Keratinocyte (primary cell): ENCODE measurements around the gene VEZF1. TPM values are rescaled to one million over a fixed set of nuclear protein-coding genes. Genes with fewer than 3 reads are reported as not detected.

Experiments
- DNase-seq: peaks from one replicate; pipeline ENCODE4 v3.0.0-alpha.2; 2011; ENCODE audit warnings: low read depth, missing footprints, low spot score
- FAIRE-seq: peaks from 2 replicates; lab custom pipeline; 2011; peaks lifted over from hg19 to GRCh38; lab: Jason Lieb, UNC
- H2AFZ ChIP-seq: 2 replicates; pipeline ENCODE4 v1.6.0; 2012; ENCODE audit warnings: low read length, control low read depth, inconsistent platforms; ENCODE audit not compliant: control insufficient read depth
- H3K27ac ChIP-seq: 2 replicates; pipeline ENCODE4 v1.5.1; 2011; ENCODE audit warnings: low read length; ENCODE audit not compliant: control insufficient read depth, insufficient read depth
- H3K27me3 ChIP-seq: 3 replicates; pipeline ENCODE4 v1.6.0; 2011; ENCODE audit warnings: low read length; ENCODE audit not compliant: control insufficient read depth, insufficient read depth; ENCODE audit errors: extremely low read depth
- H3K36me3 ChIP-seq, 2 experiments: 2 replicates in 1 of 2; 3 replicates in 1 of 2; pipeline ENCODE4 v1.5.1; 2011; ENCODE audit warnings: low read length in 2 of 2, mild to moderate bottlenecking in 1 of 2; ENCODE audit not compliant: control insufficient read depth in 2 of 2, insufficient read depth in 2 of 2; ENCODE audit errors: extremely low read depth in 1 of 2
- H3K4me1 ChIP-seq: 3 replicates; pipeline ENCODE4 v1.5.1; 2011; ENCODE audit warnings: low read length; ENCODE audit not compliant: control insufficient read depth, insufficient read depth; ENCODE audit errors: extremely low read depth
- H3K4me2 ChIP-seq: 3 replicates; pipeline ENCODE4 v1.6.0; 2011; ENCODE audit warnings: low read depth, low read length; ENCODE audit not compliant: control insufficient read depth, insufficient read depth; ENCODE audit errors: extremely low read depth
- H3K4me3 ChIP-seq, 3 experiments: fragments of 200-600 bp in 1 of 3; sonication (generic) in 1 of 3; 2 replicates in 2 of 3; 3 replicates in 1 of 3; pipeline ENCODE4 v1.5.1; 2011 to 2016; ENCODE audit warnings: low read length in 3 of 3, mild to moderate bottlenecking in 3 of 3, control low read depth in 2 of 3, inconsistent platforms in 1 of 3, low read depth in 1 of 3, mixed read lengths in 1 of 3, mixed run types in 1 of 3, moderate library complexity in 1 of 3; ENCODE audit not compliant: control insufficient read depth in 2 of 3, insufficient read depth in 2 of 3; ENCODE audit errors: extremely low read depth in 1 of 3
- H3K79me2 ChIP-seq: 2 replicates; pipeline ENCODE4 v1.6.0; 2012; ENCODE audit warnings: low read length; ENCODE audit not compliant: control insufficient read depth, insufficient read depth
- H3K9ac ChIP-seq: 3 replicates; pipeline ENCODE4 v1.6.0; 2011; ENCODE audit warnings: low read length; ENCODE audit not compliant: control insufficient read depth, insufficient read depth; ENCODE audit errors: extremely low read depth
- H3K9me1 ChIP-seq: 3 replicates; pipeline ENCODE4 v1.6.0; 2011; ENCODE audit warnings: low read length; ENCODE audit not compliant: control insufficient read depth, insufficient read depth; ENCODE audit errors: extremely low read depth
- H3K9me3 ChIP-seq: 2 replicates; pipeline ENCODE4 v1.5.1; 2012; ENCODE audit warnings: low read depth, low read length; ENCODE audit not compliant: control insufficient read depth
- H4K20me1 ChIP-seq: 3 replicates; pipeline ENCODE4 v1.6.0; 2011; ENCODE audit warnings: low read length; ENCODE audit not compliant: control insufficient read depth, insufficient read depth; ENCODE audit errors: extremely low read depth
- CTCF ChIP-seq, 3 experiments: IDR thresholded peaks in 1 of 3; conservative IDR thresholded peaks in 1 of 3; optimal IDR thresholded peaks in 1 of 3; 2 replicates in 2 of 3; 3 replicates in 1 of 3; pipeline versions ENCODE3 to v1.5.1; 2011; ENCODE audit warnings: low read length in 3 of 3, mild to moderate bottlenecking in 3 of 3, moderate library complexity in 2 of 3, control low read depth in 1 of 3, inconsistent platforms in 1 of 3; ENCODE audit not compliant: insufficient read depth in 2 of 3; ENCODE audit errors: extremely low read depth in 1 of 3
- EZH2 ChIP-seq: IDR thresholded peaks from one replicate; pipeline ENCODE4 v1.6.1; 2012; ENCODE audit warnings: inconsistent platforms, mild to moderate bottlenecking, low read length, moderate library complexity
- dilution Hi-C: fragments of 300-500 bp; cut with MboI; formaldehyde crosslinking; loops from one replicate; pipeline ENCODE4 v1.7.0; 2020; ENCODE audit warnings: low sequenced_read_pairs; ENCODE audit not compliant: extremely low pct_ligation_motif_present
- polyA plus RNA-seq, 5 experiments: library from polyadenylated mRNA; depleted of rRNA in 3 of 5; stranded (reverse) in 3 of 5; stranded (forward) in 1 of 5; unstranded in 1 of 5; fragments of >200 nt; gene quantifications; 1 replicate in 1 of 5; 2 replicates in 3 of 5; 3 replicates in 1 of 5; pipeline versions ENCODE4 v1.2.1 to v1.2.3, GENCODE V29; 2011 to 2012; ENCODE audit warnings: missing spikeins in 2 of 5, low read depth in 1 of 5, low replicate concordance in 1 of 5
- small RNA-seq, 3 experiments: library from RNA; depleted of rRNA; stranded (forward); fragments of <200 nt; gene quantifications; one replicate each; pipeline ENCODE3, GENCODE V24; 2012; ENCODE audit warnings: low read depth in 3 of 3, low replicate concordance in 1 of 3; ENCODE audit not compliant: insufficient read length in 3 of 3

The VEZF1 gene
- polyA plus RNA-seq, 1 donor (not counting 4 experiments of a cell fraction or from before 2014, with no cell fraction given) = 22.8 TPM

DNA sequence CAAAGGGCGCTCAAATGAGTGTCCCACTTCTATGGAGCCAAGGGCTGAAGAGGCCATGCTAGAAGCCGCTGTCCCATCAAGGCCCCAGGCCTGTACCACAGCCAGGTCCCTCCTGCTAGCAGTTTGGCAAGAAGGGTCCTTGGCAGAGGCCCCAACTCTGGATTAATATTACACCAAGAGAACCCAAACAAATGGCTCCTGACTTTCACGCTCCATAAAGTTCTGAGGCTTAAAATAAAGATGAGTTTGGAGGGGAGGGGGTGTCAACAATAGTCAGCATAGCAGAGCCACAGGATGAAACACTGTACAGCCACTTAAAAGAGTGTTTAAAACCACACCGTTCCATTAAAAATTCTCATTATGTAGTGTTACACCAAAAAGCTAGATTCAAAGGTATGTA is 63.4 kb downstream of the VEZF1 start:
- Histone ChIP-seq H3K36me3 (peaks cover 0 to 4% of the 10 kb centered on the region in 2 experiments), H3K9me1 (no peaks in the 10 kb centered on the region), H3K4me2 (no peak overlapping the region), H4K20me1 (no peaks in the 10 kb centered on the region), H3K9ac (no peak overlapping the region), H3K27ac (no peak overlapping the region), H3K27me3 (no peaks in the 10 kb centered on the region), H2AFZ (no peak overlapping the region), H3K79me2 (no peaks in the 10 kb centered on the region), H3K4me3 (no peak overlapping the region), H3K4me1 (peaks cover 10% of the 10 kb centered on the region), H3K9me3 (no peaks in the 10 kb centered on the region)
- DNase-seq (no peak), FAIRE-seq (no peak)
- dilution Hi-C loops = no loop called here
- TF ChIP-seq EZH2 (no peak), CTCF (optimal IDR thresholded peaks at IDR 0.05 in 1 of 3, IDR thresholded peaks at IDR 0.05 in 1 of 3, conservative IDR thresholded peaks at IDR 0.05 in 1 of 3; ENCODE audit: extremely low read depth in 1 of 3, insufficient read depth in 2 of 3, low read length in 3 of 3) (no peak)

Small RNAs within 50 kb of the gene (small RNA-seq; reads per million reads assigned to genes)
- 0 reads per million in 3 experiments for gene AC015813.4

Other genes with a start within 250 kb of the VEZF1 start
- gene CCDC182, start 243.0 kb downstream of the VEZF1 start, polyA plus RNA-seq = not detected in 3 replicates
- gene MRPS23, start 138.2 kb downstream of the VEZF1 start, polyA plus RNA-seq = 52.8 to 60.2 TPM (median 57.3 TPM) in 3 replicates
- 12.9 to 18.7 TPM (median 14.4 TPM) in 3 replicates for gene CUEDC1, start 32.8 kb downstream of the VEZF1 start, polyA plus RNA-seq
- 149 to 272 TPM (median 167 TPM) in 3 replicates for gene SRSF1, start 19.0 kb upstream of the VEZF1 start, polyA plus RNA-seq
- gene DYNLL2, start 95.2 kb upstream of the VEZF1 start, polyA plus RNA-seq = 12.8 to 21.5 TPM (median 18.0 TPM) in 3 replicates
- not detected in 3 replicates for gene OR4D1, start 160.1 kb upstream of the VEZF1 start, polyA plus RNA-seq
- not detected in 3 replicates for gene OR4D2, start 178.7 kb upstream of the VEZF1 start, polyA plus RNA-seq
- not detected in 3 replicates for gene EPX, start 204.5 kb upstream of the VEZF1 start, polyA plus RNA-seq
- 11.2 to 12.2 TPM (median 12.0 TPM) in 3 replicates for gene MKS1, start 231.0 kb upstream of the VEZF1 start, polyA plus RNA-seq